Measurements from ENCODE around the gene SLIT3. TPM values are rescaled to one million over a fixed set of nuclear protein-coding genes. Genes with fewer than 3 reads are reported as not detected.
A peak's percentile ranks its signal among the peaks of the same experiment; 100 is the strongest.

SLIT3 gene
- total RNA-seq, 4 donors from 2014 or later = 6.8 to 23.1 (median 13.3) TPM

DNA sequence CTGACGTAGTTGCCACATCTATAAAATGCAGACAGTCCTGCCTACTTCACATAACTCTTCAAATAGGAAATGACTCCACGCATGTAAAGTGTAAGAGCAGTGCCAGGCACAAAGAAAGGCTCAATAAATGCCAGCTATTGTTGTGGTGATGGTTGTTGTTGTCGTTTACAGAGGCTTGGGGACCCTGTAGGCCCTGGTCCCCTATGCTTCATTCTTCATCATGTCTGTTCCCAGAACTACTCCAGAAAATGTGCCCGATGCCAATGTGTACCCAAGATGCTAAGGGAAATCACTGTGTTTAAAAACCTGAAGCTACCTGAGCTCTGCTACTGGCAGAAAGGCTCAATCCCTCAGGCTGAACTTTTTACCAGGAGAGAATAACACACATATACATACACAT, 9.1 kb downstream of the SLIT3 start:
- Histone ChIP-seq H3K27ac (no peak overlapping the region), H3K9me3 (no peaks in the 10 kb centered on the region), H3K4me3 (no peak overlapping the region), H3K27me3 (no peaks in the 10 kb centered on the region), H3K4me1 (no peaks in the 10 kb centered on the region), H3K36me3 (no peaks in the 10 kb centered on the region)
- DNase-seq = no peak
- no peak for TF ChIP-seq CTCF (IDR thresholded peaks at IDR 0.05)
- no peak for TF ChIP-seq POLR2A (IDR thresholded peaks at IDR 0.05)

GRCh38 chr5:169290895-169291294, 10.0 kb downstream of the SLIT3 start:
- no peak for TF ChIP-seq CTCF (IDR thresholded peaks at IDR 0.05)
- TF ChIP-seq POLR2A (IDR thresholded peaks at IDR 0.05) = no peak
- no peak overlapping the region for H3K27ac ChIP-seq
- H3K36me3 ChIP-seq = no peaks in the 10 kb centered on the region
- H3K4me3 ChIP-seq = no peak overlapping the region
- H3K27me3 ChIP-seq = no peaks in the 10 kb centered on the region
- DNase-seq = no peak
- no peaks in the 10 kb centered on the region for H3K9me3 ChIP-seq
- H3K4me1 ChIP-seq = no peaks in the 10 kb centered on the region

DNA sequence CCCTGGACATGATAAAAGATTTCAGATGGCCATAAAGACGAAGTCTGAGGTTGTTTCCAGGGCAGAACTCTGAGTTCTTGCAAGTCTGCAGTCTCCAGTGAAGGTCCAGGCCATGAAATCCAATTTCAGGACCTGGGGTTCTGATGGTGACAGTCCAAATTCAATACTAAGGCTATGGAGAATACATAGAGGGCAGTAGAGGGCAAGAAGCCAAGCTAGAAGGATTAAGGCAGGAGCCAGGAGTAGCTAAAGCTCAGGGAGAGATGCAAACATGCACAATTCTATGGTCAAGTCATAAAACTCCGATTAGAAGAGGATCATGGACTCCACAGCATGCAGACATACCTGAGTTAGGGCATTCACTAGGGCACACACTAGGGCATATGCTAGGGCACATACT, 11.4 kb downstream of the SLIT3 start:
- Histone ChIP-seq H3K4me1 (no peaks in the 10 kb centered on the region), H3K36me3 (no peaks in the 10 kb centered on the region), H3K27ac (no peak overlapping the region), H3K4me3 (no peak overlapping the region), H3K27me3 (no peaks in the 10 kb centered on the region), H3K9me3 (no peaks in the 10 kb centered on the region)
- no peak for TF ChIP-seq CTCF (IDR thresholded peaks at IDR 0.05)
- TF ChIP-seq POLR2A (IDR thresholded peaks at IDR 0.05) = no peak
- DNase-seq = no peak

DNA sequence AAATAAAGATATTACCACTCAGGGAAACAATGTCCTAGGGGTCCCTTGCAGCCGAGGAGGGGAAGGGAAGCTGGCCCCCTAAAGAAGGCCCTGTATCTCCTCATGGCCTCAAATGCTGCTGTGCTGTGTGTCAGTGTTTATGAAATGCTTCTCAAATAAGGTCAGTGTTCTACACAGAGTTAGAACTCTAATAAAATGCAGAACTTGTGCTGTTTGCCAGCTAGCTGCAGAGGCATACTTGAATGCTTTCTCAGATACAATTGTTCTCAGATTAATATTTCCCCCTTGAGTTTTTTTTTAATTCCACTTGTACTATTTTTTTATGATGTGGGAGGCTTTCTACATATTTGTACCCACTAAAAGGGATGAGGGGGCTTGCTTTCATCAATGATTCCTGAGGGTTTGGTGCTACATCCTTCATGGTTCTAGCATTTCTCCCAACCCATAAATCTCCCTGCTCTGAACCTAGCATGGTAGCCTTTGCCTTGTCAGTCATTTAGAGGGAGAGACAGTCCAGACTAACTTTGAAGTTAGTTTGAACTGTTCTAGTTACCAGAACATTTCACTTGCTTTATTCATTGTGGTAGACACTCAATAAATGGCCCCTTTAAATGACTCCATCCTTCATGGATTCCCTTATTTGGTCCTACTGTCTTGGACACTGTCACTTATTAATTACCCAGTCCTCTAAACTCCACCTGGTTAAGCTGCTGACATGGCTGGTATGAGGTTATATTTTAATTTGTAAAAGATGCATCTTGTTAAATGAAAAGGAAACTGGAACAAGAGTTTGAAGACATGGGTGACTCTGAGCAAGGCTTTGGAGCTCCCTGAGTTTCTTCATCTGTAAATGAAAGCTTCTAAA, 12.6 kb downstream of the SLIT3 start:
- DNase-seq = no peak
- TF ChIP-seq POLR2A (IDR thresholded peaks at IDR 0.05) = no peak
- TF ChIP-seq CTCF (IDR thresholded peaks at IDR 0.05) = no peak
- peak overlapping the region in 1 of 4 donors; percentile 19 for H3K27ac ChIP-seq
- no peaks in the 10 kb centered on the region for H3K9me3 ChIP-seq
- H3K27me3 ChIP-seq = no peaks in the 10 kb centered on the region
- H3K4me3 ChIP-seq = no peak overlapping the region
- H3K4me1 ChIP-seq = no peaks in the 10 kb centered on the region
- no peaks in the 10 kb centered on the region for H3K36me3 ChIP-seq

DNA sequence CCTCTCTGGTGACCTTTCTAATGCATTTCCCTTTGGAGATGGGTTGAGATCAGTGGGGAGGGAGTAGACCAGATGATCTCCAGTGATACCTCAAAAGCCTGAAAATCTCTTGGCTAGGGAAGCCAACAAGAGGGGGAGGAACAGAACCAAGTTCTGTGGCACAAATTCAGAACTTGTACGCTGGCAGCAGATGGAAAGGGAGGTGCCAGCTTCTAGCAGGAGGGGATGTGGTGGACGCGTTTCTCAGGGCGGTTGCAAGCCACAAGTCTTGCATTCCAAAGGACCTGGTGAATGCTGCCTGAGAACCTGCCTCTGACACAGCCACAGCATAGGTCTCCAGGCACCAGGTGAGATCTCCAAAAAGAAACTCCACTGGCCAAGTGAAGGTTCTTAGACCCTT, 13.4 kb downstream of the SLIT3 start:
- Histone ChIP-seq H3K27ac (peak overlapping the region in 1 of 4 donors; percentile 19), H3K4me1 (no peaks in the 10 kb centered on the region), H3K9me3 (no peaks in the 10 kb centered on the region), H3K4me3 (no peak overlapping the region), H3K27me3 (no peaks in the 10 kb centered on the region), H3K36me3 (no peaks in the 10 kb centered on the region)
- DNase-seq = no peak
- no peak for TF ChIP-seq POLR2A (IDR thresholded peaks at IDR 0.05)
- TF ChIP-seq CTCF (IDR thresholded peaks at IDR 0.05) = no peak

Data from Peyer's patch (tissue), 4 donors.